CD14-positive monocyte (primary cell): ENCODE measurements around the gene MYL2. TPM values are rescaled to one million over a fixed set of nuclear protein-coding genes. Genes with fewer than 3 reads are reported as not detected.

Experiments used
- DNase-seq, 3 donors: peaks; one replicate each; pipeline ENCODE4 v3.0.0-alpha.2; 2011 to 2022
- H2AFZ ChIP-seq: 2 replicates; pipeline ENCODE4 v1.6.0; 2012; ENCODE audit warnings: mild to moderate bottlenecking, low read depth, low read length, inconsistent platforms; ENCODE audit not compliant: insufficient read depth, poor library complexity, severe bottlenecking
- H3K27ac ChIP-seq, 2 donors: 1 replicate in 1 of 2; 2 replicates in 1 of 2; pipeline ENCODE4 v1.5.1; 2012 to 2013; ENCODE audit warnings: low read length in 2 of 2, control low read depth in 1 of 2, inconsistent platforms in 1 of 2, low read depth in 1 of 2, mild to moderate bottlenecking in 1 of 2
- H3K27me3 ChIP-seq, 2 donors: one replicate each; pipeline versions ENCODE4 v1.6.0 to v1.6.1; 2011 to 2013; ENCODE audit warnings: low read length in 2 of 2; ENCODE audit not compliant: control insufficient read depth in 2 of 2, insufficient read depth in 2 of 2
- H3K36me3 ChIP-seq, 2 donors: replicated peaks in 1 of 2; 1 replicate in 1 of 2; 2 replicates in 1 of 2; pipeline versions ENCODE4 v1.5.1 to v1.6.1; 2012 to 2013; ENCODE audit warnings: low read length in 2 of 2, control low read depth in 1 of 2, inconsistent platforms in 1 of 2, mild to moderate bottlenecking in 1 of 2; ENCODE audit not compliant: insufficient read depth in 2 of 2, control insufficient read depth in 1 of 2
- H3K4me1 ChIP-seq, 2 donors: 1 replicate in 1 of 2; 2 replicates in 1 of 2; pipeline versions ENCODE4 v1.5.1 to v1.6.1; 2012 to 2013; ENCODE audit warnings: low read length in 2 of 2, control low read depth in 1 of 2, inconsistent platforms in 1 of 2, mild to moderate bottlenecking in 1 of 2, moderate library complexity in 1 of 2; ENCODE audit not compliant: insufficient read depth in 2 of 2, control insufficient read depth in 1 of 2
- H3K4me2 ChIP-seq: replicated peaks from 2 replicates; pipeline ENCODE3; 2012; ENCODE audit warnings: low read length, moderate library complexity, mild to moderate bottlenecking; ENCODE audit not compliant: poor library complexity, severe bottlenecking; ENCODE audit errors: extremely low read depth
- H3K4me3 ChIP-seq, 3 experiments: fragments of 200-600 bp in 1 of 3; sonication (generic) in 1 of 3; replicated peaks in 1 of 3; 1 replicate in 2 of 3; 2 replicates in 1 of 3; pipeline ENCODE4 v1.5.1; 2011 to 2013; ENCODE audit warnings: low read length in 3 of 3, mild to moderate bottlenecking in 3 of 3, control low read depth in 2 of 3, low read depth in 2 of 3, inconsistent platforms in 1 of 3, moderate library complexity in 1 of 3
- H3K79me2 ChIP-seq: 2 replicates; pipeline ENCODE4 v1.6.0; 2012; ENCODE audit warnings: mild to moderate bottlenecking, control low read depth, inconsistent platforms, low read length, moderate library complexity; ENCODE audit not compliant: insufficient read depth
- H3K9ac ChIP-seq: 2 replicates; pipeline ENCODE4 v1.6.0; 2017; ENCODE audit warnings: low read length, mild to moderate bottlenecking; ENCODE audit not compliant: insufficient read depth, poor library complexity, severe bottlenecking
- H3K9me3 ChIP-seq, 2 donors: replicated peaks in 1 of 2; 1 replicate in 1 of 2; 2 replicates in 1 of 2; pipeline versions ENCODE4 v1.5.1 to v1.6.1; 2012 to 2013; ENCODE audit warnings: low read length in 2 of 2, control low read depth in 1 of 2; ENCODE audit not compliant: control insufficient read depth in 1 of 2, insufficient read depth in 1 of 2
- H4K20me1 ChIP-seq: 2 replicates; pipeline ENCODE4 v1.6.0; 2012; ENCODE audit warnings: mild to moderate bottlenecking, low read length, control low read depth, moderate library complexity; ENCODE audit not compliant: insufficient read depth
- H3K27ac Mint-ChIP-seq, 7 donors: one replicate each; pipeline ENCODE4 v1.8.0; 2020; ENCODE audit warnings: mild to moderate bottlenecking in 7 of 7, mixed read lengths in 7 of 7, moderate library complexity in 6 of 7, inconsistent platforms in 2 of 7
- H3K27me3 Mint-ChIP-seq, 3 donors: one replicate each; pipeline ENCODE4 v1.8.0; 2021 to 2022; ENCODE audit warnings: low read depth in 3 of 3, mild to moderate bottlenecking in 3 of 3, mixed read lengths in 3 of 3, moderate library complexity in 3 of 3, inconsistent platforms in 1 of 3
- H3K36me3 Mint-ChIP-seq, 2 donors: one replicate each; pipeline ENCODE4 v1.8.0; 2020; ENCODE audit warnings: mixed read lengths in 2 of 2, inconsistent platforms in 1 of 2, mild to moderate bottlenecking in 1 of 2
- H3K4me1 Mint-ChIP-seq: one replicate; pipeline ENCODE4 v1.8.0; 2020; ENCODE audit warnings: mild to moderate bottlenecking, mixed read lengths
- H3K4me3 Mint-ChIP-seq, 2 donors: one replicate each; pipeline ENCODE4 v1.8.0; 2020; ENCODE audit warnings: mild to moderate bottlenecking in 2 of 2, mixed read lengths in 2 of 2, moderate library complexity in 1 of 2
- H3K9me3 Mint-ChIP-seq, 7 donors: one replicate each; pipeline ENCODE4 v1.8.0; 2020 to 2022; ENCODE audit warnings: mixed read lengths in 7 of 7, mild to moderate bottlenecking in 6 of 7, moderate library complexity in 6 of 7, inconsistent platforms in 2 of 7
- WGBS: methylation state at CpG from one replicate; pipeline ENCODE4 v1.1.5; 2013; ENCODE audit warnings: missing lambda C conversion rate; ENCODE audit not compliant: insufficient coverage; 5-methylcytosine and 5-hydroxymethylcytosine counted together
- intact Hi-C, 2 donors: fragments of 100-400 bp; cut with micrococcal nuclease; formaldehyde crosslinking; loops; one replicate each; pipeline versions ENCODE4 v1.15.0 to v1.15.1; 2023
- polyA plus RNA-seq, 3 donors: library from polyadenylated mRNA; depleted of rRNA in 1 of 3; unstranded in 2 of 3; stranded (reverse) in 1 of 3; fragments of 300-500 nt in 2 of 3; fragments of >200 nt in 1 of 3; fragmentation: Illumina TruSeq in 2 of 3; gene quantifications; 1 replicate in 2 of 3; 2 replicates in 1 of 3; pipeline ENCODE4 v1.2.3, GENCODE V29; 2012 to 2021
- TF ChIP-seq, protein P1 (sequence below): fragments of 200-600 bp; IDR thresholded peaks from one replicate; pipeline ENCODE4 v1.8.0; 2022; ENCODE audit warnings: antibody characterized with exemption, mild to moderate bottlenecking

The MYL2 gene
- polyA plus RNA-seq, 3 donors: not detected

- no peak overlapping the region for H3K27ac Mint-ChIP-seq
- H3K27me3 Mint-ChIP-seq: peaks cover 0 to 8% (median 0%) of the 10 kb centered on the region in 3 donors
- intact Hi-C loops: no loop called here
- no peaks in the 10 kb centered on the region for H3K36me3 ChIP-seq
- no peaks in the 10 kb centered on the region for H3K36me3 Mint-ChIP-seq
- no peak overlapping the region for H3K4me3 ChIP-seq
- H3K79me2 ChIP-seq: no peaks in the 10 kb centered on the region
- no peak overlapping the region for H3K4me2 ChIP-seq
- no peaks in the 10 kb centered on the region for H4K20me1 ChIP-seq
- no peak for DNase-seq
- no peak overlapping the region for H3K9ac ChIP-seq
- H2AFZ ChIP-seq: no peak overlapping the region
- no peaks in the 10 kb centered on the region for H3K27me3 ChIP-seq
- TF ChIP-seq, protein P1, sequence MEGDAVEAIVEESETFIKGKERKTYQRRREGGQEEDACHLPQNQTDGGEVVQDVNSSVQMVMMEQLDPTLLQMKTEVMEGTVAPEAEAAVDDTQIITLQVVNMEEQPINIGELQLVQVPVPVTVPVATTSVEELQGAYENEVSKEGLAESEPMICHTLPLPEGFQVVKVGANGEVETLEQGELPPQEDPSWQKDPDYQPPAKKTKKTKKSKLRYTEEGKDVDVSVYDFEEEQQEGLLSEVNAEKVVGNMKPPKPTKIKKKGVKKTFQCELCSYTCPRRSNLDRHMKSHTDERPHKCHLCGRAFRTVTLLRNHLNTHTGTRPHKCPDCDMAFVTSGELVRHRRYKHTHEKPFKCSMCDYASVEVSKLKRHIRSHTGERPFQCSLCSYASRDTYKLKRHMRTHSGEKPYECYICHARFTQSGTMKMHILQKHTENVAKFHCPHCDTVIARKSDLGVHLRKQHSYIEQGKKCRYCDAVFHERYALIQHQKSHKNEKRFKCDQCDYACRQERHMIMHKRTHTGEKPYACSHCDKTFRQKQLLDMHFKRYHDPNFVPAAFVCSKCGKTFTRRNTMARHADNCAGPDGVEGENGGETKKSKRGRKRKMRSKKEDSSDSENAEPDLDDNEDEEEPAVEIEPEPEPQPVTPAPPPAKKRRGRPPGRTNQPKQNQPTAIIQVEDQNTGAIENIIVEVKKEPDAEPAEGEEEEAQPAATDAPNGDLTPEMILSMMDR: no peak
- WGBS: 100% methylated on average over 2 of the region's 3 CpGs
- peaks cover 13% of the 10 kb centered on the region in 2 donors for H3K4me1 ChIP-seq
- H3K9me3 ChIP-seq: peaks cover 0 to 4% of the 10 kb centered on the region in 2 donors
- no peak overlapping the region for H3K27ac ChIP-seq
- H3K9me3 Mint-ChIP-seq: peaks cover 0 to 3% (median 0%) of the 10 kb centered on the region in 7 donors
- H3K4me1 Mint-ChIP-seq: peaks cover 13% of the 10 kb centered on the region
- H3K4me3 Mint-ChIP-seq: no peak overlapping the region
Measured at GRCh38 chr12:110896559-110896958, 23.8 kb downstream of the MYL2 start.

DNA sequence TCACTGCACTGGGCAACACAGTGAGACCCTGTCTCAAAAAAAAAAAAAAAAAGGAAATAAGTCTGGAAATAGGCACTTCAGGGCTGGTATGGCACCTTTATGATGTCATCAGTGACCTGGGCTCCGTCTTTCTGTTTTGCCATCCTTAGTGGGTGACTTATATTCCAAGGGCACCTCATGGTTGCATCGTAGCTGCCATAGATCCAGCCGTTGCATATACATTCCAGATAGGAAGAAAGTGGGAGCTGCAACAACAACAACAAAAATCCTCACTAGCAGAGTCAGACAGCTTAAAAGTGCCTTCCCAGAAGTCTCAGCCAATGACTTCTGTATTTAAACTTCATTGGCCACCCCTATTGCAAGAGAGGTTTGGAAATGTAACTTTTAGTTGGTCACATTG lies 26.4 kb downstream of the MYL2 start:
- no peak for DNase-seq
- TF ChIP-seq, protein P1: no peak
- Histone ChIP-seq H3K4me2 (no peak overlapping the region), H3K27me3 (no peaks in the 10 kb centered on the region), H3K4me3 (no peak overlapping the region), H3K4me1 (peaks cover 13% of the 10 kb centered on the region in 2 donors), H4K20me1 (no peaks in the 10 kb centered on the region), H3K9me3 (peaks cover 0 to 4% of the 10 kb centered on the region in 2 donors), H3K36me3 (no peaks in the 10 kb centered on the region), H3K27ac (no peak overlapping the region), H3K9ac (no peak overlapping the region), H2AFZ (peak overlapping the region; percentile 55), H3K79me2 (no peaks in the 10 kb centered on the region)
- Mint-ChIP-seq H3K4me3 (no peak overlapping the region), H3K27me3 (peaks cover 1 to 7% (median 3%) of the 10 kb centered on the region in 3 donors), H3K27ac (no peak overlapping the region), H3K4me1 (peaks cover 13% of the 10 kb centered on the region), H3K36me3 (no peaks in the 10 kb centered on the region), H3K9me3 (peaks cover 0 to 3% (median 0%) of the 10 kb centered on the region in 7 donors)
- no CpG with 5 or more reads among the region's 3 CpGs for WGBS
- intact Hi-C loops: no loop called here
